Caki2 (cell line): Measurements from ENCODE around the gene SRRD. TPM values are rescaled to one million over a fixed set of nuclear protein-coding genes. Genes with fewer than 3 reads are reported as not detected.
"Not testable (repeated sequence)": the region's sequence is repeated elsewhere in the genome, so short reads cannot be mapped to it uniquely, and the experiment has no call there.

Experiments used
- DNase-seq: peaks from one replicate; pipeline ENCODE4 v3.0.0-alpha.2; 2015; ENCODE audit warnings: low read depth
- in situ Hi-C: cut with HindIII; loops from 2 replicates; pipeline ENCODE4 v1.10.0; 2016; ENCODE audit warnings: low sequenced_read_pairs, low pct_unique_long_range_greater_than_20kb, mixed read lengths
- total RNA-seq: library from RNA; depleted of rRNA; stranded (reverse); fragments of >200 nt; shearing (Covaris generic); gene quantifications from 2 replicates; pipeline ENCODE4 v1.2.3, GENCODE V29; 2014; ENCODE audit warnings: low replicate concordance

SRRD gene
- total RNA-seq, 1 experiment from 2014 or later = 38.6 TPM

GRCh38 chr22:26502688-26503561 is 19.2 kb downstream of the SRRD start:
- DNase-seq = no peak
- in situ Hi-C loops = no loop called here

- in situ Hi-C loops = no loop called here
- DNase-seq = no peak
These were observed 20.1 kb downstream of the SRRD start for GRCh38 chr22:26503758-26504157.

- no peak for DNase-seq
- in situ Hi-C loops = no loop called here
These were observed 24.5 kb downstream of the SRRD start for GRCh38 chr22:26508148-26508547.

- in situ Hi-C loops = no loop called here
- peak; percentile 76 for DNase-seq
These were observed 28.6 kb downstream of the SRRD start, which contains the start of gene TFIP11 for GRCh38 chr22:26512149-26512793. Gene TFIP11, minus strand, starts transcription at chr22:26512473. Its CDS starts 2,201 bp downstream, at chr22:26510272.

GRCh38 chr22:26513838-26514237 is 30.2 kb downstream of the SRRD start:
- in situ Hi-C loops = no loop called here
- no peak for DNase-seq

GRCh38 chr22:26514419-26515161 is 30.9 kb downstream of the SRRD start:
- no peak for DNase-seq
- in situ Hi-C loops = no loop called here

GRCh38 chr22:26515931-26516330 is 32.3 kb downstream of the SRRD start:
- DNase-seq = no peak
- in situ Hi-C loops = no loop called here

- in situ Hi-C loops = no loop called here
- DNase-seq = no peak
These were observed 32.8 kb downstream of the SRRD start for GRCh38 chr22:26516503-26516902.

GRCh38 chr22:26517429-26517828 is 33.8 kb downstream of the SRRD start:
- DNase-seq = no peak

GRCh38 chr22:26522012-26522411 is 38.3 kb downstream of the SRRD start:
- DNase-seq = no peak
- in situ Hi-C loops = no loop called here

More at GRCh38 chr22:26517429-26517828, 33.8 kb downstream of the SRRD start:
- in situ Hi-C loops = no loop called here

- in situ Hi-C loops = no loop called here
These were observed 38.9 kb downstream of the SRRD start for GRCh38 chr22:26522592-26522991.

GRCh38 chr22:26524870-26525269 is 41.2 kb downstream of the SRRD start:
- in situ Hi-C loops = no loop called here
- DNase-seq = no peak

More at GRCh38 chr22:26522592-26522991, 38.9 kb downstream of the SRRD start:
- DNase-seq = no peak

GRCh38 chr22:26525946-26526564 is 42.4 kb downstream of the SRRD start:
- in situ Hi-C loops = no loop called here
- no peak for DNase-seq

GRCh38 chr22:26527167-26527566 is 43.5 kb downstream of the SRRD start:
- DNase-seq = no peak
- in situ Hi-C loops = no loop called here

GRCh38 chr22:26527574-26528465 is 44.1 kb downstream of the SRRD start:
- in situ Hi-C loops = no loop called here
- no peak for DNase-seq

GRCh38 chr22:26528518-26528917 is 44.8 kb downstream of the SRRD start:
- in situ Hi-C loops, DNase-seq: not testable (repeated sequence)

GRCh38 chr22:26529345-26529744 is 45.7 kb downstream of the SRRD start:
- no peak for DNase-seq
- in situ Hi-C loops = no loop called here
